ENCODE measurements around the gene IDUA. TPM values are rescaled to one million over a fixed set of nuclear protein-coding genes. Genes with fewer than 3 reads are reported as not detected.

IDUA gene
- total and polyA plus RNA-seq, 4 donors = 3.0 to 4.5 (median 3.8) TPM

- no peak for DNase-seq (ENCODE audit: low spot score)
- Histone ChIP-seq H3K4me1 (ENCODE audit: control insufficient read depth in 4 of 4, insufficient read depth in 4 of 4, low read length in 3 of 4) (peaks cover 22 to 35% (median 31%) of the 10 kb centered on the region in 4 donors), H3K27ac (ENCODE audit: low read depth in 1 of 2, low read length in 2 of 2) (peak overlapping the region; percentile 41 to 61), H3K36me3 (ENCODE audit: control insufficient read depth in 4 of 4, insufficient read depth in 3 of 4, low read depth in 1 of 4, low read length in 3 of 4) (peaks cover 0 to 7% (median 0%) of the 10 kb centered on the region in 4 donors), H3K27me3 (ENCODE audit: control insufficient read depth in 4 of 4, insufficient read depth in 4 of 4, low read length in 3 of 4) (no peaks in the 10 kb centered on the region), H3K9me3 (ENCODE audit: control insufficient read depth in 4 of 4, low read length in 3 of 4) (no peaks in the 10 kb centered on the region), H3K9ac (ENCODE audit: low read depth in 1 of 2, low read length in 2 of 2) (no peak overlapping the region), H3K4me3 (ENCODE audit: low read depth in 1 of 3, low read length in 3 of 3) (peak overlapping the region; percentile 41 to 94 (median 71))
- TF ChIP-seq SP1 (IDR thresholded peaks at IDR 0.05) (no peak), YY1 (IDR thresholded peaks at IDR 0.05) (peak; percentile 33), JUND (IDR thresholded peaks at IDR 0.05) (no peak), ZBTB33 (IDR thresholded peaks at IDR 0.05) (no peak), MAX (IDR thresholded peaks at IDR 0.05) (no peak)
- under 1% methylated on average over 69 of the region's 69 CpGs for WGBS
Observed at GRCh38 chr4:1012034-1012739, 25.3 kb downstream of the IDUA start.

GRCh38 chr4:1013225-1014073, 26.6 kb downstream of the IDUA start:
- 97% methylated on average over 43 of the region's 43 CpGs for WGBS
- Histone ChIP-seq H3K27me3 (ENCODE audit: control insufficient read depth in 4 of 4, insufficient read depth in 4 of 4, low read length in 3 of 4) (no peaks in the 10 kb centered on the region), H3K36me3 (ENCODE audit: control insufficient read depth in 4 of 4, insufficient read depth in 3 of 4, low read depth in 1 of 4, low read length in 3 of 4) (peaks cover 0 to 7% (median 0%) of the 10 kb centered on the region in 4 donors), H3K4me1 (ENCODE audit: control insufficient read depth in 4 of 4, insufficient read depth in 4 of 4, low read length in 3 of 4) (peaks cover 22 to 35% (median 31%) of the 10 kb centered on the region in 4 donors), H3K4me3 (ENCODE audit: low read depth in 1 of 3, low read length in 3 of 3) (no peak overlapping the region), H3K27ac (ENCODE audit: low read depth in 1 of 2, low read length in 2 of 2) (no peak overlapping the region), H3K9me3 (ENCODE audit: control insufficient read depth in 4 of 4, low read length in 3 of 4) (no peaks in the 10 kb centered on the region), H3K9ac (ENCODE audit: low read depth in 1 of 2, low read length in 2 of 2) (no peak overlapping the region)
- TF ChIP-seq MAX (IDR thresholded peaks at IDR 0.05) = no peak
- no peak for TF ChIP-seq HNF4A (conservative IDR thresholded peaks at IDR 0.05)
- TF ChIP-seq JUND (IDR thresholded peaks at IDR 0.05) = no peak
- TF ChIP-seq FOXA1 (IDR thresholded peaks at IDR 0.05) = no peak
- no peak for TF ChIP-seq CTCF (IDR thresholded peaks at IDR 0.05; ENCODE audit: low read depth, low read length, missing input control)
- TF ChIP-seq GABPA (IDR thresholded peaks at IDR 0.05 in 1 of 2, conservative IDR thresholded peaks at IDR 0.05 in 1 of 2) = no peak
- no peak for TF ChIP-seq SP1 (IDR thresholded peaks at IDR 0.05)
- TF ChIP-seq FOXA2 (IDR thresholded peaks at IDR 0.05) = no peak
- no peak for TF ChIP-seq REST (IDR thresholded peaks at IDR 0.05)
- no peak for TF ChIP-seq HNF4G (IDR thresholded peaks at IDR 0.05)
- no peak for TF ChIP-seq EGR1 (IDR thresholded peaks at IDR 0.05; ENCODE audit: low read depth in 2 of 2)
- no peak for TF ChIP-seq ATF3 (IDR thresholded peaks at IDR 0.05)
- no peak for TF ChIP-seq RXRA (IDR thresholded peaks at IDR 0.05)
- TF ChIP-seq TAF1 (conservative IDR thresholded peaks at IDR 0.05) = no peak
- TF ChIP-seq ZBTB33 (IDR thresholded peaks at IDR 0.05) = no peak
- TF ChIP-seq NR2F2 (IDR thresholded peaks at IDR 0.05) = no peak
- TF ChIP-seq YY1 (IDR thresholded peaks at IDR 0.05) = no peak
- no peak for TF ChIP-seq RAD21 (IDR thresholded peaks at IDR 0.05)
- no peak for DNase-seq (ENCODE audit: low spot score)

All from liver (tissue), 9 donors.